AG09319 (cell line): ENCODE results near the gene MMAB.

ENCODE experiments used
- DNase-seq: peaks from one replicate; pipeline ENCODE4 v3.0.0-alpha.2; 2010; ENCODE audit warnings: low read depth; ENCODE audit errors: extremely low read depth
- TF ChIP-seq, protein P1 (sequence below): IDR thresholded peaks from 2 replicates; pipeline ENCODE4 v1.5.1; 2011; ENCODE audit warnings: low read depth, mild to moderate bottlenecking, inconsistent platforms, low read length, moderate library complexity

Gene MMAB

DNA sequence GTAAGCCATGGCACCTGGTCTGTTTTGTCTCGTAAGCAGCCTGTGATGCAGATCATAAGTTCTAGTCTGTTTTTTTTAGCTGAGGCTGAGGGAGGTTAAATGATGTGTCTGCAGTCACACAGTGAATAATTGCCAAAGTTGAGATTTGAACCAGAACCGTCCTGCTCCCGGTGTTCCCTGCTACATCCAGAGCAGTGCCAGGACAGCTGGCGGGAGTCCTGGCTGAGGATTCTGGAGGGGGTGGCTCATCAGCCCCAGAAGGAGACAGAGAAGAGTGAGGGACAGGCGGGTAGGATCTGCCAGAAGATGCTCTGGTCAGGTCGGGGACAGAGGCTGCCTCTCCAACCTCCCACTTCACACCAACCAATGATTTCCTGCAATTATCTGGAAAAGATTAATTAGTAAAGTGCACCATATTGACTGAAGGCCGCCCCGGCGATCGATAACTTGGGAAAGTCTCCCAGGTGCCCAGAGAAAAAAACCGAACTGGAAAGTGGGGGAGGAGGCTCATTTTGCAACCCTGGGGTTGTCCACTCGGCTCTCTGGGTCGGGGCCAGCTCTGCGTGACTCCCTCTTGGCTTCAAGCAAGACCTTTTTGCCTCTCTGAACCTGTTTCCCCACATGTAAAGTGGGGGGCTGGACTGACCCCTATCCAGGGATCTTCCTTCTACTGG lies 42.4 kb upstream of the MMAB start:
- TF ChIP-seq, protein P1, sequence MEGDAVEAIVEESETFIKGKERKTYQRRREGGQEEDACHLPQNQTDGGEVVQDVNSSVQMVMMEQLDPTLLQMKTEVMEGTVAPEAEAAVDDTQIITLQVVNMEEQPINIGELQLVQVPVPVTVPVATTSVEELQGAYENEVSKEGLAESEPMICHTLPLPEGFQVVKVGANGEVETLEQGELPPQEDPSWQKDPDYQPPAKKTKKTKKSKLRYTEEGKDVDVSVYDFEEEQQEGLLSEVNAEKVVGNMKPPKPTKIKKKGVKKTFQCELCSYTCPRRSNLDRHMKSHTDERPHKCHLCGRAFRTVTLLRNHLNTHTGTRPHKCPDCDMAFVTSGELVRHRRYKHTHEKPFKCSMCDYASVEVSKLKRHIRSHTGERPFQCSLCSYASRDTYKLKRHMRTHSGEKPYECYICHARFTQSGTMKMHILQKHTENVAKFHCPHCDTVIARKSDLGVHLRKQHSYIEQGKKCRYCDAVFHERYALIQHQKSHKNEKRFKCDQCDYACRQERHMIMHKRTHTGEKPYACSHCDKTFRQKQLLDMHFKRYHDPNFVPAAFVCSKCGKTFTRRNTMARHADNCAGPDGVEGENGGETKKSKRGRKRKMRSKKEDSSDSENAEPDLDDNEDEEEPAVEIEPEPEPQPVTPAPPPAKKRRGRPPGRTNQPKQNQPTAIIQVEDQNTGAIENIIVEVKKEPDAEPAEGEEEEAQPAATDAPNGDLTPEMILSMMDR: no peak
- DNase-seq: no peak

DNA sequence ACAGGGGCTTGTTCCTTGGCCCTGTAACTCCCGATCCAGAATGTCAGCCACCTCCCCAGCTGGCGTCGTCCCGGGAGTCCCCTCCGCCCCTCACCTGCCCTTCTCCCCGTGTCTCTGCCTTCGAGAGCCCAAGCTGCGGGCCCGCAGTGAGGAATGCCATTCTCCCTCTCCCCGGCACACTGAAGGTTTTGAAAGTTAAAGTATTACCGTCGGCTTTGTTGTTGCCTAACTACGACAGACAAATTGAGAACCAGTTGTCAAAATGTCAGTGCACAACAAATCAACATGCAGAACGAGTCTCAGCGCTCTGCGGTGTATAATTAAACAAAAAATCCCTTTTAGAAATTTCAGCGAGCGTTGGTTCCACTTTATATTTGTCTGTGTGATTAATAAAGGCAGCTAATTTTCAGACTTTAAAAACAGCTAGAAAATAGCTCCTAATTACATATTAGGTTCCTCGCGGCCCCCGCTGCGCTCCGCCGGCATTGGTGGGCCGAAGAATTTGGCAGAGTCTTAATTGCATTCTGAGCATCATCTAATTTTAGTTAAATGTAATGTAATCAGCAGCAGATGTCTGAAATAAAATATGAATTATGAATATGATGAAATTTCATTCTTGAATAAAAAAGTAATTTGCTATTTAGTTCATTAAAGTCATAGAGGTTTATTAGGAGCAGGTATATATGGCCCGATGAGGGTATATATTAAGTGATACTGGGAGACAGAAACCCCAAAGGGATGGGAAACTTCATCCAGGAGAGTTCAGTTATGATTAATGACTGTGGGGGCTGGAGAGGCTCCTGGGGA lies 40.5 kb upstream of the MMAB start:
- no peak for DNase-seq
- TF ChIP-seq, protein P1: no peak

DNA sequence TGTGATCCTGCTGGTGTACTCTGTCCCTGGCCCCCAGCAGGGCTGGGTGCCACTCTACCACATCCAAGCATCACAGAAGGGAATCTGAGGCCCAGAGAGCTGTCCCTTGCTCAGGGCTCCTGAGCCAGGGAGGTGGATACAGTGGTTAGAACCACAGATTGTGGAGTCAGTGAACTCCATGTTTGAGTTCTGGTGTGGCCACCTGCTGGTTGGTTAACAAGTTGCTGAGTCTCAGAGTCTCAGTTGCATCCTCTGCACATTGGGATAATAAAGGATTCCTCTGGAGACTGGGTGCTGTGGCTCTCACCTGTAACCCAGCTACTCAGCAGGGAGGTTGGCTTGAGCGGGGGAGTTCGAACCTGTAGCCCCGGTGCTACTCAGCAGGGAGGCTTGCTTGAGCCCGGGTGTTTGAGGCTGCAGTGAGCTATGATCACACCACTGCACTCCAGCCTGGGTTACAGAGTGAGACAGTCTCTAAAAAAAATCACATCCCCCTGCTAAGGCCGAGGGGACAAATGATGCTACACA lies 39.7 kb upstream of the MMAB start:
- no peak for DNase-seq
- TF ChIP-seq, protein P1: peak; percentile 16

DNA sequence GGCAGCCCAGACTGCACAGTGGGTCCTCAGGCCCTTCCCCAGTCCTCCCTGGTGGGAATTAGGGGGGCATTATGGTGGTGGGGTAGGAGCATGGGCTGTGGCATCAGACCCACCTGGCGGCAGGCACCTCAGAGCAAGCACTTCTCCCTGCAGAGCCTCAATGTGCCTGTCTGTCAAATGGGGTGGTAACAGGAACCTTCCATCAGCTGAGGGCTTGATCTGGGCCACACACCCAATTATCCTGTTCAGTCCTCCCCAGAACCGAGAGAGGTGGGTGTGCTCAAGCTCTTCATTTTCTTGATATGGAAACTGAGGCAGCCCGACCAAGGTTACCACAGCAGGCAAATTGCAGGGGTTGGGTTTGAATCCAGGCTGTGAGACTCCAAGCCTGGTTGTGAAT lies 38.7 kb upstream of the MMAB start:
- TF ChIP-seq, protein P1: no peak
- DNase-seq: no peak

DNA sequence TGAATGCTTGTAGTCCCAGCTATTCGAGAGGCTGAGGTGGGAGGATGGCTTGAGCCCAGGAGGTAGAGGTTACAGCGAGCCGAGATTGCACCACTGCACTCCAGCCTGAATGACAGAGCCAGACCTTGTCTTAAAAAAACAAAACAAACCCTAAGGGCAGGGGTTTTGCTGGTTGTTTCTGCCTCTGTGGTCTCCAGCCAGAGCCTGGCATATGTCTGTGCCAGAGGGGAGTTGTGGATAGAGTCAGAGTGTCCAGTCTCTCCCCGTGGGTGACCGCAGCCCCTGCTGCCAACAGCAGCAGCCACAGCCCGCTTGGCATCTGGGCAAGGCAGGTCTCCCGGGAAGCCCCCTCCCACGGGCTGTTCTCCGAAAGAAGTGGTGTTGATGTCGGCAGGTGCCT lies 37.9 kb upstream of the MMAB start:
- TF ChIP-seq, protein P1: no peak
- DNase-seq: no peak

DNA sequence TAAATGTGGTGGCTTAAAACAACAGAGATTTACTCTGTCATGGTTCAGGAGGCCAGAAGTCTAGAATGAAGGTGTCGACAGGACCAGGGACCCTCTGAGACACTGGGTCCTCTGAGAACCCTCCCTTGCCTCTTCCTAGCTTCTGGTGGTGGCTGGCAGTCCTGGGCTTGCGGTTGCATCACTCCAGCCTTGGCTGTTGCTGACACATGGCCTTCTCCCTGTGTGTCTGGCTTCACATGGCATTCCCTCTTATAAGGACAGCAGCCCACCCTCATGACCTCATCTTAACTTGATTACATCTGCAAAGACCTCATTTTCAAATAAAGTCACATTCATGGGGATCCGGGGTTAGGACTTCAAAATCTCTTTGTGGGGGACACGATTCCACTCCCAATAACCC lies 37.2 kb upstream of the MMAB start:
- no peak for DNase-seq
- TF ChIP-seq, protein P1: no peak

DNA sequence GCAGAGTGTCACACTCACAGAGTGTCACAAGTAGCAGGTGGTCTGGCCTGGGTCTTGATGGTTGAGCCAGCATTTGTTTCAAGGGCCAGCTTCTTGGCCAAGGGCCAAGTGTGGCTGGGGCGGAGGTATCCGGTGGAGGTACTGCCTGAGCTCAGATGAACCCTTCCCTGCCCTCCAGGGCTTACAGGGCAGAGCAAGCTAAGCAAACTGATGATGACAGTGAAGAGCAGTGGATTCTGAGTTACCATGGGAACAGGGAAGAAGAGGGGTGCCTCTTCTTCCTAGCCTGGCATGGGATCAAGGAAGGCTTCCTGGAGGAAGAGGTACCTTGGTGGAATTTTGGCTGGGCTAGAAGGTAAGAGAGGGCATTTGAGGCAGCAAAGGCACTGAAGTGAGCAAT lies 36.0 kb upstream of the MMAB start:
- TF ChIP-seq, protein P1: no peak
- no peak for DNase-seq
